HG03097 (cell line): ENCODE data around the gene ZNF439.
"Not testable (repeated sequence)": the region's sequence is repeated elsewhere in the genome, so short reads cannot be mapped to it uniquely, and the experiment has no call there.

Experiments
- ATAC-seq: cut with Tn5 transposase; IDR thresholded peaks from one replicate; pipeline ENCODE4 v1.9.1; 2021; ENCODE audit not compliant: unreplicated experiment, low FRiP score

The ZNF439 gene

DNA sequence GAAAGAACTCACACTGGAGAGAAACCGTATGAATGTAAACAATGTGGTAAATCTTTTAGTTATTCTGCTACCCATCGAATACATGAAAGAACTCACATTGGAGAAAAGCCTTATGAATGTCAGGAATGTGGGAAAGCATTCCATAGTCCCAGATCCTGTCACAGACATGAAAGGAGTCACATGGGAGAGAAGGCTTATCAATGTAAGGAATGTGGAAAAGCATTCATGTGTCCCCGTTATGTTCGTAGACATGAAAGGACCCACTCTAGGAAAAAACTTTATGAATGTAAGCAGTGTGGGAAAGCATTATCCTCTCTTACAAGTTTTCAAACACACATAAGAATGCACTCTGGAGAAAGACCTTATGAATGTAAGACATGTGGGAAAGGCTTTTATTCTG lies 19.2 kb downstream of the ZNF439 start:
- not testable (repeated sequence) for ATAC-seq

DNA sequence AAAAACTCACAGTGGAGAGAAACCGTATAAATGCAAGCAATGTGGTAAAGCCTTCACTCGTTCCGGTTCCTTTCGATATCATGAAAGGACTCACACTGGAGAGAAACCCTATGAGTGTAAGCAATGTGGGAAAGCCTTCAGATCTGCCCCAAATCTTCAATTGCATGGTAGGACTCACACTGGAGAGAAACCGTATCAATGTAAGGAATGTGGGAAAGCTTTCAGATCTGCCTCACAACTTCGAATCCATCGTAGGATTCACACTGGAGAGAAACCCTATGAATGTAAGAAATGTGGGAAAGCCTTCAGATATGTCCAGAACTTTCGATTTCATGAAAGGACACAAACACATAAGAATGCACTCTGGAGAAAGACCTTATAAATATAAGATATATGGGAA lies 19.7 kb downstream of the ZNF439 start:
- ATAC-seq: no peak

DNA sequence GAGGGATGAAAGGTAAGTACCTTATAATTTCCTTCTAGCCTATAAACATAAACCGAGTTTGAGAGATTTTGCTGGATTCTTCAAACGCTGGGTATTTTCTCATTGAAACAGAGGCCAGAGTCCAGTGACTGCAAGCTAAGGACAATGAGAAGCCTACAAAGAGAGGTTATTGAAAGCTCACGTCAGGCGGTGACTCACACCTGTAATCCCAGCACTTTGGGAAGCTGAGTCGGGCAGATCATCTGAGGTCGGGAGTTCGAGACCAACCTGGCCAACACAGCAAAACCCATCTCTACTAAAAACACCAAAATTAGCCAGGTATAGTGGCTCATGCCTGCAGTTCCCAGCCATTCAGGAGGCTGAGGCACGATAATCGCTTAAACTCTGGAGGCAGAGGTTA lies 24.1 kb downstream of the ZNF439 start:
- no peak for ATAC-seq

GRCh38 chr19:11873762-11874161 lies 25.2 kb downstream of the ZNF439 start:
- ATAC-seq: no peak

- not testable (repeated sequence) for ATAC-seq
Measured at GRCh38 chr19:11879687-11880266, 31.3 kb downstream of the ZNF439 start.

- no peak for ATAC-seq
Measured at GRCh38 chr19:11880598-11880997, 32.1 kb downstream of the ZNF439 start.

- ATAC-seq: no peak
Measured at GRCh38 chr19:11881151-11881800, 32.8 kb downstream of the ZNF439 start.

DNA sequence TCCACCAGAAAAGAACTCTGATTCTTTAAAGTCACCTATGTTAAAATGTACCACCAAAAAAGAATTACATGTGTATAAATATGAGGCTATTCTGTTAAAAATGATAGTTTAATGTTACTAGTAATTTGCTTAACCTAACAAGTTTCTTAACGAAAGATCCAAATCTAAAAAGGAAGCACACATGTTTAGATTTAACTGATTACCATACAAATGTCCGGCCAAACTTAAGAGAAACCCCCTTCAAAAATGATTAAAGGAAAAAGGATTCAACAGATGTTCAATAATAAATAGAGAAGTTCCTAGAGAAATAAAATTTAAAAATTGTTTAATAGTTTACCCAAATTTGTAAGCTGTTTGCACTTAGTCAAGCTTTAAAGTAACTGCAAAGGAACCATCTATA lies 34.1 kb downstream of the ZNF439 start:
- no peak for ATAC-seq

- no peak for ATAC-seq
Measured at GRCh38 chr19:11887234-11887610, 38.7 kb downstream of the ZNF439 start.

- ATAC-seq: no peak
Measured at GRCh38 chr19:11887611-11888531, 39.3 kb downstream of the ZNF439 start, which contains the start of gene ZNF69. Gene ZNF69, plus strand, starts transcription at chr19:11887782. Its CDS starts 142 bp downstream, at chr19:11887924.

GRCh38 chr19:11889901-11890300 lies 41.4 kb downstream of the ZNF439 start:
- not testable (repeated sequence) for ATAC-seq

- no peak for ATAC-seq
Measured at GRCh38 chr19:11890634-11891033, 42.1 kb downstream of the ZNF439 start.

- ATAC-seq: no peak
Measured at GRCh38 chr19:11894851-11895250, 46.3 kb downstream of the ZNF439 start.

- ATAC-seq: no peak
Measured at GRCh38 chr19:11902228-11902627, 53.7 kb downstream of the ZNF439 start.

DNA sequence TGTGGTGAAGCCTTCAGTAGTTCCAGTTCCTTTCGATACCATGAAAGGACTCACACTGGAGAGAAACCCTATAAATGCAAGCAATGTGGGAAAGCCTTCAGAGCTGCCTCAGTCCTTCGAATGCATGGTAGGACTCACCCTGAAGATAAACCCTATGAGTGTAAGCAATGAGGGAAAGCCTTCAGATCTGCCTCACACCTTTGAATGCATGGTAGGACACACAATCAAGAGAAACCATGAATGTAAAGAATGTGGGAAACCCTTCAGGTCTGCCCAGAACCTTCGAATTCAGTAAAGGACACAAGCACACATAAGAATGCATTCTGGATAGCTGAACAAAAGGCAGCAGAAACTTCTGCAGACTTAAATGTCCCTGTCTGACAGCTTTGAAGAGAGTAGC lies 57.4 kb downstream of the ZNF439 start:
- ATAC-seq: no peak

DNA sequence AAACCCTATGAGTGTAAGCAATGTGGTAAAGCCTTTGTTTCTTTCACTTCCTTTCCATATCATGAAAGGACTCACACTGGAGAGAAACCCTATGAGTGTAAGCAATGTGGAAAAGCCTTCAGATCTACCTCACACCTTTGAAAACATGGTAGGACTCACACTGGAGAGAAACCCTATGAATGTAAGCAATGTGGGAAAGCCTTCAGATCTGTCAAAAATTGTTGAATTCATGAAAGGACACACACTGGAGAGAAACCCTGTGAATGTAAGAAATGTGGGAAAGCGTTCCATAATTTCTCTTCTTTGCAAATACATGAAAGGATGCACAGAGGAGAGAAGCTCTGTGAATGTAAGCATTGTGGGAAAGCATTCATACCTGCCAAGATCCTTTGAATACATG lies 63.4 kb downstream of the ZNF439 start:
- ATAC-seq: not testable (repeated sequence)

DNA sequence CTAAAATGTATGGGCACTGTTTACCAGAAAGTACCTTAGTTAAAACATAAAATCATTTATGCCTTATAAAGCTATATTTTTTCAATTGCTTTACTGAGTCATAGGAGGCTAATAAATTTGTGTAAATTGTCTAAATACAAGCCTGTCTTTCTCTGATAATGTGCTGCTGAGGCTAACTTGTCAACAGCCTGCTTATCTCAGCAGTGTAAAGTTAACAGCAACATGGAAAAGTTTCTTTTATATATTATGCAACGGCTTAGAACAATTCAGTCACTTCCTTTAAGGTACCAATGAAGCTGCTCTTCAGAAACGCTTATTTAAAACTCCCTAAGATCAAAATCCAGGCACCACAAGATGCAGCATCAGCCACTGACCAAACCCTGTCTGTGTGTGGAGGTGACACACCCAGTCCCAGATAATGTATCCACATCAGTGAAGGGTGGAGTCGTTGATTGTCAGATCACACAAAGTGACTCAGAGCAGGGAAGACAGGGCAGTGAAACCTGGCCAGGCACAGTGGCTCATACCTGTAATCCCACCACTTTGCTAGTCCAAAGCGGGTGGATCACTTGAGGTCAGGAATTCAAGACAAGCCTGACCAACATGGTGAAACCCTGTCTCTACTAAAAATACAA lies 66.0 kb downstream of the ZNF439 start:
- not testable (repeated sequence) for ATAC-seq
